GM21447 (cell line): ENCODE results near the gene LRP1-AS.

Experiments used
- ATAC-seq: cut with Tn5 transposase; IDR thresholded peaks from one replicate; pipeline ENCODE4 v1.9.1; 2021; ENCODE audit not compliant: unreplicated experiment

LRP1-AS gene

GRCh38 chr12:57180321-57180989, 33.0 kb upstream of the LRP1-AS start:
- no peak for ATAC-seq

- no peak for ATAC-seq
Observed at GRCh38 chr12:57179331-57180086, 32.1 kb upstream of the LRP1-AS start.

GRCh38 chr12:57178213-57178612, 30.8 kb upstream of the LRP1-AS start:
- no peak for ATAC-seq

- ATAC-seq: no peak
Observed at GRCh38 chr12:57177354-57177753, 29.9 kb upstream of the LRP1-AS start.

- ATAC-seq: no peak
Observed at GRCh38 chr12:57176846-57177245, 29.4 kb upstream of the LRP1-AS start.

- no peak for ATAC-seq
Observed at GRCh38 chr12:57176139-57176477, 28.7 kb upstream of the LRP1-AS start.

- ATAC-seq: no peak
Observed at GRCh38 chr12:57175428-57176138, 28.2 kb upstream of the LRP1-AS start.

GRCh38 chr12:57173683-57174082, 26.3 kb upstream of the LRP1-AS start:
- ATAC-seq: no peak

- no peak for ATAC-seq
Observed at GRCh38 chr12:57173089-57173488, 25.7 kb upstream of the LRP1-AS start.

- no peak for ATAC-seq
Observed at GRCh38 chr12:57171668-57172067, 24.2 kb upstream of the LRP1-AS start.

- ATAC-seq: no peak
Observed at GRCh38 chr12:57170927-57171326, 23.5 kb upstream of the LRP1-AS start.

GRCh38 chr12:57170408-57170807, 23.0 kb upstream of the LRP1-AS start:
- no peak for ATAC-seq

GRCh38 chr12:57169969-57170368, 22.6 kb upstream of the LRP1-AS start:
- no peak for ATAC-seq

- no peak for ATAC-seq
Observed at GRCh38 chr12:57169046-57169795, 21.8 kb upstream of the LRP1-AS start.

GRCh38 chr12:57168058-57168457, 20.6 kb upstream of the LRP1-AS start:
- no peak for ATAC-seq

- ATAC-seq: no peak
Observed at GRCh38 chr12:57166971-57167371, 19.6 kb upstream of the LRP1-AS start.

- no peak for ATAC-seq
Observed at GRCh38 chr12:57165741-57166140, 18.3 kb upstream of the LRP1-AS start.

GRCh38 chr12:57164966-57165625, 17.7 kb upstream of the LRP1-AS start:
- ATAC-seq: no peak

- ATAC-seq: no peak
Observed at GRCh38 chr12:57164454-57164853, 17.0 kb upstream of the LRP1-AS start.

GRCh38 chr12:57162553-57163125, 15.2 kb upstream of the LRP1-AS start:
- no peak for ATAC-seq

- ATAC-seq: no peak
Observed at GRCh38 chr12:57161491-57161890, 14.1 kb upstream of the LRP1-AS start.
